ENCODE measurements around the gene BCAP31.
"Not testable (repeated sequence)": the region's sequence is repeated elsewhere in the genome, so short reads cannot be mapped to it uniquely, and the experiment has no call there.

Gene BCAP31

GRCh38 chrX:153744210-153745066, 20.3 kb upstream of the BCAP31 start:
- no peak for DNase-seq (ENCODE audit: extremely low spot score)
- ChIA-PET POLR2A (no interaction called here), CTCF (no interaction called here)
- no peak for TF ChIP-seq CTCF (IDR thresholded peaks at IDR 0.05; ENCODE audit: control extremely low read depth, extremely low read depth, low read depth, missing control alignments)

GRCh38 chrX:153743468-153744209, 19.5 kb upstream of the BCAP31 start:
- CTCF ChIA-PET; DNase-seq (ENCODE audit: extremely low spot score); POLR2A ChIA-PET: not testable (repeated sequence)

- POLR2A ChIA-PET; DNase-seq (ENCODE audit: extremely low spot score); CTCF ChIA-PET: not testable (repeated sequence)
Observed at GRCh38 chrX:153742796-153743467, 18.7 kb upstream of the BCAP31 start.

GRCh38 chrX:153742111-153742510, 17.9 kb upstream of the BCAP31 start:
- DNase-seq (ENCODE audit: extremely low spot score); CTCF ChIA-PET; POLR2A ChIA-PET: not testable (repeated sequence)

- no peak for DNase-seq (ENCODE audit: extremely low spot score)
- ChIA-PET POLR2A (no interaction called here), CTCF (no interaction called here)
- TF ChIP-seq CTCF (IDR thresholded peaks at IDR 0.05; ENCODE audit: control extremely low read depth, extremely low read depth, low read depth, missing control alignments) = no peak
Observed at GRCh38 chrX:153741446-153741845, 17.3 kb upstream of the BCAP31 start.

GRCh38 chrX:153740631-153741222, 16.5 kb upstream of the BCAP31 start:
- POLR2A ChIA-PET = no interaction called here
- TF ChIP-seq CTCF (IDR thresholded peaks at IDR 0.05; ENCODE audit: control extremely low read depth, extremely low read depth, low read depth, missing control alignments) = no peak
- no peak for DNase-seq (ENCODE audit: extremely low spot score)
- CTCF ChIA-PET = no interaction called here

- ChIA-PET CTCF (no interaction called here), POLR2A (no interaction called here)
- no peak for TF ChIP-seq CTCF (IDR thresholded peaks at IDR 0.05; ENCODE audit: control extremely low read depth, extremely low read depth, low read depth, missing control alignments)
- no peak for DNase-seq (ENCODE audit: extremely low spot score)
Observed at GRCh38 chrX:153739754-153740486, 15.7 kb upstream of the BCAP31 start.
